Hepatocyte (in vitro differentiated cells): Measurements from ENCODE around the gene ZNF276. TPM values are rescaled to one million over a fixed set of nuclear protein-coding genes. Genes with fewer than 3 reads are reported as not detected.
A peak's percentile ranks its signal among the peaks of the same experiment; 100 is the strongest.

Source experiments
- DNase-seq: peaks from one replicate; pipeline ENCODE4 v3.0.0-alpha.2; 2016; ENCODE audit warnings: low spot score
- H2AFZ ChIP-seq: fragments of 200-600 bp; sonication (generic); 2 replicates; pipeline ENCODE4 v1.6.0; 2016; ENCODE audit warnings: antibody characterized with exemption, mild to moderate bottlenecking
- H3K27ac ChIP-seq: fragments of 200-600 bp; sonication (generic); 2 replicates; pipeline ENCODE4 v1.5.1; 2016; ENCODE audit warnings: mild to moderate bottlenecking
- H3K27me3 ChIP-seq: fragments of 200-600 bp; sonication (generic); 2 replicates; pipeline ENCODE4 v1.6.1; 2016
- H3K36me3 ChIP-seq: fragments of 200-600 bp; sonication (generic); replicated peaks from 2 replicates; pipeline ENCODE4 v1.5.1; 2016; ENCODE audit warnings: low read depth; ENCODE audit not compliant: insufficient read depth
- H3K4me1 ChIP-seq: fragments of 200-600 bp; sonication (generic); 2 replicates; pipeline ENCODE4 v1.5.1; 2016; ENCODE audit warnings: mild to moderate bottlenecking, moderate library complexity; ENCODE audit not compliant: insufficient read depth
- H3K4me2 ChIP-seq: fragments of 200-600 bp; sonication (generic); 2 replicates; pipeline ENCODE4 v1.6.0; 2016
- H3K4me3 ChIP-seq: fragments of 200-600 bp; sonication (generic); 2 replicates; pipeline ENCODE4 v1.5.1; 2016; ENCODE audit warnings: mild to moderate bottlenecking
- H3K79me2 ChIP-seq: fragments of 200-600 bp; sonication (generic); 2 replicates; pipeline ENCODE4 v1.6.0; 2017; ENCODE audit warnings: mild to moderate bottlenecking
- H3K9me2 ChIP-seq: fragments of 200-600 bp; sonication (generic); replicated peaks from 2 replicates; pipeline ENCODE4 v1.6.0; 2017; ENCODE audit warnings: mild to moderate bottlenecking; ENCODE audit not compliant: insufficient read depth
- H3K9me3 ChIP-seq: fragments of 200-600 bp; sonication (generic); 2 replicates; pipeline ENCODE4 v1.5.1; 2016; ENCODE audit warnings: low read depth, mild to moderate bottlenecking
- H4K20me1 ChIP-seq: fragments of 200-600 bp; sonication (generic); 2 replicates; pipeline ENCODE4 v1.6.0; 2016; ENCODE audit warnings: mild to moderate bottlenecking; ENCODE audit not compliant: insufficient read depth, poor library complexity, severe bottlenecking
- CTCF ChIP-seq: fragments of 200-600 bp; sonication (generic); IDR thresholded peaks from 2 replicates; pipeline ENCODE4 v1.5.1; 2016; ENCODE audit warnings: antibody characterized with exemption, mild to moderate bottlenecking; ENCODE audit not compliant: poor library complexity
- EZH2 ChIP-seq: fragments of 200-600 bp; sonication (generic); IDR thresholded peaks from 2 replicates; pipeline ENCODE4 v1.6.1; 2016; ENCODE audit warnings: antibody characterized with exemption, mild to moderate bottlenecking, borderline replicate concordance
- EZH2phosphoT487 ChIP-seq: fragments of 200-600 bp; sonication (generic); IDR thresholded peaks from one replicate; pipeline ENCODE4 v1.6.1; 2018; ENCODE audit warnings: antibody characterized with exemption, mild to moderate bottlenecking, low read depth, moderate library complexity; ENCODE audit not compliant: unreplicated experiment, severe bottlenecking
- WGBS: methylation state at CpG from one replicate; pipeline ENCODE4 v1.1.6; 2016; ENCODE audit warnings: low lambda C conversion rate; ENCODE audit errors: missing lambda C conversion rate; 5-methylcytosine and 5-hydroxymethylcytosine counted together
- polyA plus RNA-seq: library from polyadenylated mRNA; unstranded; fragments of >200 nt; fragmentation: Nextera tagmentation; extraction: Ambion mirVana; gene quantifications from 2 replicates; pipeline ENCODE4 v1.2.1, GENCODE V29; 2016
- total RNA-seq: library from RNA; depleted of rRNA; stranded (reverse); fragments of >200 nt; gene quantifications from 2 replicates; pipeline ENCODE4 v1.2.3, GENCODE V29; 2014

ZNF276 gene
- total and polyA plus RNA-seq, 2 experiments from 2014 or later = 15.0 to 23.2 TPM

DNA sequence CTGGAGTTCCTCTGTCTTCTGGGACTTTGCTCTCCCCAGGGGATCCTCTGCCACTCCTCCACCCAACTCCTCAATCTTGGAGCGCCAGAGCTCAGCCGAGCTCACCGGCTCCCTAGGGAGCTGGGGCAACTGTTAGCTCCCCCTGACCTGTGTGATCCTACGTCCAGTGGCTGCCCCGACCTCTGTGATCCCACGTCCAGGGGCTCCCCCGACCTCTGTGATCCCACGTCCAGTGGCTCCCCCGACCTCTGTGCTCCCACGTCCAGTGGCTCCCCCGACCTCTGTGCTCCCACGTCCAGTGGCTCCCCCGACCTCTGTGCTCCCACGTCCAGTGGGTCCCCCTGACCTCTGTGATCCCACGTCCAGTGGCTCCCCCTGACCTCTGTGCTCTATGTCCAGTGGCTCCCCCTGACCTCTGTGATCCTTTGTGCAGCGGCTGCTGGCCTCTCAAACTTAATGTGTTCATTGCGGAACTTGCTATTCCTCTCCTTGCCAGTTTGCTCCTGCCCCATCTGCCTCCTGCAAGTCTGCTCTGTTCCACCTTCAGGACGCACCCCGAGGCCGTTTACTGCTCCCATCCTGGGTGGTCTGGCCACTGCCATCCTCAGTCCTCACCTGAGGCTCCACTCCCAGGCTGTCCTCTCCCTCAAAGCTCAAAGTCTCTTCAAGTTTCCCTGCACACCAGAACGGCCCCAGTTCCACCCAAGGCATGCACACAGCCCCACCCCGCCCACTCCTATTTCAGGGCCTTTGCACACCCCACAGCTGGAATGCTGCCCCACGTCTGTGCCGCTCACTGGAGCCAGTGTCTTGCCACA lies 3.4 kb upstream of the ZNF276 start:
- Histone ChIP-seq H3K27ac (no peak overlapping the region), H3K27me3 (no peaks in the 10 kb centered on the region), H3K4me1 (peaks cover 19% of the 10 kb centered on the region), H4K20me1 (peaks cover 11% of the 10 kb centered on the region), H3K36me3 (no peaks in the 10 kb centered on the region), H3K4me3 (no peak overlapping the region), H2AFZ (no peak overlapping the region), H3K79me2 (peaks cover 18% of the 10 kb centered on the region), H3K9me2 (no peaks in the 10 kb centered on the region), H3K4me2 (no peak overlapping the region), H3K9me3 (no peaks in the 10 kb centered on the region)
- DNase-seq = no peak
- TF ChIP-seq EZH2phosphoT487 (no peak), EZH2 (no peak), CTCF (no peak)
- 93% methylated on average over 12 of the region's 24 CpGs for WGBS

DNA sequence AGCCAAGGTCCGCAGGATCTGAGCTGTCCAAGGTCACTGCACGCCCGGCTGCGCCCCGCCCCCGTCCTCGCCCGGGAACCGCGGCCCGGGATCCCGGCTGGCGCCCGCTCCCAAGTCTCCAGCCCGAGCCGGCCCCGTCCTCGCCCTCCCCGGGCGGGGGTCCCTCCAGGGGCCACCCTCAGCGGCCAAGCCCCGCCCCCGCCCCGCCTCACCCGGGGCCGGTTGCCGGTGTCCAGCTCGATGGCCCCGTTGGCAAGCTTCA lies 855 bp upstream of the ZNF276 start:
- TF ChIP-seq CTCF (no peak), EZH2 (no peak), EZH2phosphoT487 (no peak)
- peaks cover 35% of the 10 kb centered on the region for H3K79me2 ChIP-seq
- peak overlapping the region; percentile 93 for H3K4me3 ChIP-seq
- H2AFZ ChIP-seq = peak overlapping the region; percentile 92
- peak; percentile 84 for DNase-seq
- no peaks in the 10 kb centered on the region for H3K9me2 ChIP-seq
- H3K27ac ChIP-seq = peak overlapping the region; percentile 99
- WGBS = 0% methylated on average over 5 of the region's 29 CpGs
- H3K4me2 ChIP-seq = peak overlapping the region; percentile 95
- no peaks in the 10 kb centered on the region for H3K9me3 ChIP-seq
- no peaks in the 10 kb centered on the region for H3K27me3 ChIP-seq
- H3K4me1 ChIP-seq = peaks cover 22% of the 10 kb centered on the region
- peaks cover 28% of the 10 kb centered on the region for H4K20me1 ChIP-seq
- H3K36me3 ChIP-seq = no peaks in the 10 kb centered on the region

DNA sequence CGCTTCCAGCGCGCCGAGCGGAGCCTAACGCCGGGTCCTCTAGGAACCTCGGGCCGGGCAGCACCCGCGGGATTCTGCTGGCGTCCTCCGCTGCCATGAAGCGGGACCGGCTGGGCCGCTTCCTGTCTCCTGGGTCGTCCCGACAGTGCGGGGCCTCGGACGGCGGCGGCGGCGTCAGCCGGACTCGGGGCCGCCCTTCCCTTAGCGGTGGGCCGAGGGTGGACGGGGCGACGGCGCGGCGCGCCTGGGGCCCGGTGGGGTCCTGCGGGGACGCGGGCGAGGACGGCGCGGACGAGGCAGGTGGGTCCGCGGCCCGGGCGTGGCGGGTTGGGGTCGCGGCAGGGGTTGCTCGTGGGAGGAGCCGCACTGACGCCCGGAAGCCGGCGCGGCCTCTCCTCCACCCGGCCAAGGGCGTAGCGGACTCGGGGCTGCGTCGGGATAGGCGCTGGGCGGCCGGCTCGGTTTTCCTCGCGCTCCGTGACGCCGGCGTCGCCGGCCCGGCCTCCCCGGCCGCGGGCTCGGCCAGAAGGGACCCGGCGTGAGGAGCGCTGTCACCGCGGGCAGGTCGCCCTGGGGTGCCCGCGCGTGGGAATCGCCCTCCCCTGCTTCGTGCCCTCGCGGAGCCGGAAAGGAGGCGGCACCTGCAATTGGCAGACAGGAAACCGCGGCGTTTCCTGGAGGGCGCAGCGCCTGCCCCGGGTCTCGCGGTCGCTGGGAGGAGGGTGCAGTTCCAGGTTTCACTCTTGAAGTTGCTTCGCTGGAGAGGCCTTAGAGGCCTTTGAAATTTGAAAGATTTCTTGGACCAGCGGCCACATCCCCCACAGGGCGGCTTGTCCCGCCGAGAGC lies 432 bp downstream of the ZNF276 start:
- H3K27ac ChIP-seq = peak overlapping the region; percentile 99
- H3K27me3 ChIP-seq = no peaks in the 10 kb centered on the region
- H3K79me2 ChIP-seq = peaks cover 35% of the 10 kb centered on the region
- no peaks in the 10 kb centered on the region for H3K36me3 ChIP-seq
- peak overlapping the region; percentile 93 for H3K4me3 ChIP-seq
- H3K9me2 ChIP-seq = no peaks in the 10 kb centered on the region
- no peak for TF ChIP-seq CTCF
- no peak for TF ChIP-seq EZH2
- peaks cover 28% of the 10 kb centered on the region for H4K20me1 ChIP-seq
- H3K4me2 ChIP-seq = peak overlapping the region; percentile 95
- WGBS = 2% methylated on average over 65 of the region's 112 CpGs
- peak overlapping the region; percentile 4 for H2AFZ ChIP-seq
- H3K4me1 ChIP-seq = peaks cover 22% of the 10 kb centered on the region
- no peaks in the 10 kb centered on the region for H3K9me3 ChIP-seq
- DNase-seq = peak; percentile 62
